ENCODE results near the gene CYP27C1. TPM values are rescaled to one million over a fixed set of nuclear protein-coding genes. Genes with fewer than 3 reads are reported as not detected.

Gene CYP27C1
- total RNA-seq, 2 donors from 2014 or later, result 1.8 TPM; not detected in 1

GRCh38 chr2:127157114-127157513 lies 63.0 kb downstream of the CYP27C1 start:
- TF ChIP-seq POLR2AphosphoS5 (IDR thresholded peaks at IDR 0.05), result no peak
- no peak for TF ChIP-seq CTCF (IDR thresholded peaks at IDR 0.05)
- TF ChIP-seq POLR2A (IDR thresholded peaks at IDR 0.05), result no peak
- H3K9me3 ChIP-seq, result no peaks in the 10 kb centered on the region
- no peak for DNase-seq (ENCODE audit: low spot score)
- 91% methylated on average over 6 of the region's 6 CpGs for WGBS
- H3K4me1 ChIP-seq (replicated peaks), result no peaks in the 10 kb centered on the region
- H3K27ac ChIP-seq, result no peak overlapping the region
- no peaks in the 10 kb centered on the region for H3K36me3 ChIP-seq
- H3K27me3 ChIP-seq (replicated peaks; ENCODE audit: insufficient read depth), result no peaks in the 10 kb centered on the region
- intact Hi-C loops (cut with DNase I), result no loop called here
- no peak overlapping the region for H3K4me3 ChIP-seq

- WGBS, result 18% methylated on average over 2 of the region's 2 CpGs
- Histone ChIP-seq H3K27me3 (replicated peaks; ENCODE audit: insufficient read depth) (no peaks in the 10 kb centered on the region), H3K9me3 (no peaks in the 10 kb centered on the region), H3K27ac (no peak overlapping the region), H3K4me1 (replicated peaks) (no peaks in the 10 kb centered on the region), H3K36me3 (no peaks in the 10 kb centered on the region), H3K4me3 (no peak overlapping the region)
- intact Hi-C loops (cut with DNase I), result no loop called here
- no peak for DNase-seq (ENCODE audit: low spot score)
- TF ChIP-seq POLR2AphosphoS5 (IDR thresholded peaks at IDR 0.05) (no peak), POLR2A (IDR thresholded peaks at IDR 0.05) (no peak), CTCF (IDR thresholded peaks at IDR 0.05) (no peak)
These were observed 64.2 kb downstream of the CYP27C1 start for GRCh38 chr2:127155947-127156346.

GRCh38 chr2:127155028-127155581 lies 65.0 kb downstream of the CYP27C1 start:
- H3K4me3 ChIP-seq, result no peak overlapping the region
- H3K36me3 ChIP-seq, result no peaks in the 10 kb centered on the region
- intact Hi-C loops (cut with DNase I), result no loop called here
- TF ChIP-seq POLR2AphosphoS5 (IDR thresholded peaks at IDR 0.05), result no peak
- no peak for TF ChIP-seq POLR2A (IDR thresholded peaks at IDR 0.05)
- no peak for TF ChIP-seq CTCF (IDR thresholded peaks at IDR 0.05)
- H3K27ac ChIP-seq, result no peak overlapping the region
- H3K27me3 ChIP-seq (replicated peaks; ENCODE audit: insufficient read depth), result no peaks in the 10 kb centered on the region
- 68% methylated on average over 7 of the region's 7 CpGs for WGBS
- no peaks in the 10 kb centered on the region for H3K4me1 ChIP-seq (replicated peaks)
- no peak for DNase-seq (ENCODE audit: low spot score)
- H3K9me3 ChIP-seq, result no peaks in the 10 kb centered on the region

GRCh38 chr2:127154396-127154795 lies 65.7 kb downstream of the CYP27C1 start:
- no peak overlapping the region for H3K27ac ChIP-seq
- H3K4me1 ChIP-seq (replicated peaks), result no peaks in the 10 kb centered on the region
- H3K9me3 ChIP-seq, result no peaks in the 10 kb centered on the region
- TF ChIP-seq POLR2A (IDR thresholded peaks at IDR 0.05) (no peak), POLR2AphosphoS5 (IDR thresholded peaks at IDR 0.05) (no peak), CTCF (IDR thresholded peaks at IDR 0.05) (no peak)
- no peaks in the 10 kb centered on the region for H3K36me3 ChIP-seq
- WGBS, result 76% methylated on average over 4 of the region's 4 CpGs
- no peak overlapping the region for H3K4me3 ChIP-seq
- no peaks in the 10 kb centered on the region for H3K27me3 ChIP-seq (replicated peaks; ENCODE audit: insufficient read depth)
- DNase-seq (ENCODE audit: low spot score), result no peak
- intact Hi-C loops (cut with DNase I), result no loop called here

GRCh38 chr2:127153691-127154158 lies 66.4 kb downstream of the CYP27C1 start:
- no peak overlapping the region for H3K27ac ChIP-seq

More at GRCh38 chr2:127153691-127154158, 66.4 kb downstream of the CYP27C1 start:
- H3K4me1 ChIP-seq (replicated peaks), result no peaks in the 10 kb centered on the region
- no peak overlapping the region for H3K4me3 ChIP-seq
- TF ChIP-seq POLR2AphosphoS5 (IDR thresholded peaks at IDR 0.05) (no peak), POLR2A (IDR thresholded peaks at IDR 0.05) (no peak), CTCF (IDR thresholded peaks at IDR 0.05) (no peak)
- no peaks in the 10 kb centered on the region for H3K36me3 ChIP-seq
- DNase-seq (ENCODE audit: low spot score), result no peak
- H3K27me3 ChIP-seq (replicated peaks; ENCODE audit: insufficient read depth), result no peaks in the 10 kb centered on the region
- no peaks in the 10 kb centered on the region for H3K9me3 ChIP-seq
- intact Hi-C loops (cut with DNase I), result no loop called here
- WGBS, result 79% methylated on average over 6 of the region's 6 CpGs
